ENCODE measurements around the gene PUS3.
"Not testable (repeated sequence)": the region's sequence is repeated elsewhere in the genome, so short reads cannot be mapped to it uniquely, and the experiment has no call there.

The PUS3 gene

DNA sequence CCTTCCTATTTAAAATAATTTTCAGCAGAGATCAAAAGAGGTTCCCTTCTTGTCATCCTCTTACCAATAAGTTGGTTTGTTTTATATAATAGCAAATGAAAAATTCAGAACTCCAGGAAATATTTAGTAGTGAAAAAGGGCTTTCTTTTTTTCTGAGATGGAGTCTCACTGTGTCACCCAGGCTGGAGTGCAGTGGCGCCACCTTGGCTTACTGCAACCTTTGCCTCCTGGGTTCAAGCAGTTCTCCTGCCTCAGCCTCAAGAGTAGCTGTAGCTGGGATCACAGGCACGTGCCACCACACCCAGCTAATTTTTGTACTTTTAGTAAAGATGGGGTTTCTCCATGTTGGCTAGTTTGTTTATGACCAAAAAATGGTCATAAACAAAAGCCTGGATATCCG, 11.6 kb upstream of the PUS3 start:
- DNase-seq = not testable (repeated sequence)

GRCh38 chr11:125910226-125910849, 7.3 kb upstream of the PUS3 start:
- DNase-seq = no peak

DNA sequence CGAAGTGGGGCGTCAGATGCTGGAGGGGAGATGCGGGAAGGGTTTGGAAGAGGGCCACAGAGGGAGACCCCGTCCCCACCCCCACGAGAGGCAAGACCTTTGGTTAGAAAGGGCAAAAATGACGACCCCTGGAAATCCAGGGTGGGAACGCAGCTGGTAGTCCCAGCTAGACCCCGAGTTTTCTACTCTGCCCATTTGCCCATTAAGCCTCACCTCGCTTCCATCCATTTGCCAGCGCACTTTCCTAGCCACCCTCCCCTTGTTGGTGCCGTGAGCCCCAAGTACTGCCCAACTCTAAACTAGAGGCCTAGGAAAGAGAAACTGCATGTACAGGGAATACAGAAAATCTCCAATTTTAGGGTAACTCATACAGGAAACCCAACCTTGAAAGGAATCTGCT, 1.7 kb upstream of the PUS3 start:
- DNase-seq = no peak

- DNase-seq = peak in 1 of 2 experiments; percentile 21
These were observed 979 bp upstream of the PUS3 start, which contains the start of gene DDX25 for GRCh38 chr11:125903711-125904659. Gene DDX25, plus strand, starts transcription at chr11:125904508. Its CDS starts 10 bp downstream, at chr11:125904518.

DNA sequence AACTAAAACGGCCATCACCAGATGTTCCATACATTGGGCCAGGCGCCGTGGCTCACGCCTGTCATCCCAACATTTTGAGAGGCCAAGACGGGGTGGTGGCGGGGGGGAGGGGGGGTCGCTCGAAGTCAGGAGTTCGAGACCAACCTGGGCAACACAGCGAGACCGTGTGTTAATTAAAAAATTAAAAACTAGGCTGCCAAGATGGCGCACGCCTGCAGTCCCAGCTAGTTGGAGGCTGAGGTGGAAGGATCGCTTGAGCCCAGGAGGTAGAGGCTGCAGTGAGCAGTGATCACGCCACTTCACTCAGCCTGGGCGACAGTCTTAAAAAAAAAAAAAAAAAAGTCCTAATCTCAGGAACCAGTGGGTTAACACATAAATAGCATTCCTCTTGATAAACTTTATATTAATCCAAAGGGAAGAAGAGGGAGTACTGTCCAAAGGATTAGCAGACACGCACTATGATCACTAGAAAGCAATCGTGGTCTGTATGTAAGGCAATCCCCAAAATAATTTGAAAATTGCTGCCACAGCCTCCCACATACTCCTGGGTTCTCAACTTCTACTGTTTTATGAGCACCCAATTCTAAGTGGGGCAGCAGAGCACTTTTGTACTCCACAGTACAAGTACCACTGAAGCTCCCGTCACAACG, 604 bp downstream of the PUS3 start:
- no peak for DNase-seq

- no peak for DNase-seq
These were observed 1.1 kb downstream of the PUS3 start for GRCh38 chr11:125901872-125902271.

GRCh38 chr11:125892994-125893393, 10.0 kb downstream of the PUS3 start:
- no peak for DNase-seq

GRCh38 chr11:125892071-125892470, 10.9 kb downstream of the PUS3 start:
- DNase-seq = no peak

DNA sequence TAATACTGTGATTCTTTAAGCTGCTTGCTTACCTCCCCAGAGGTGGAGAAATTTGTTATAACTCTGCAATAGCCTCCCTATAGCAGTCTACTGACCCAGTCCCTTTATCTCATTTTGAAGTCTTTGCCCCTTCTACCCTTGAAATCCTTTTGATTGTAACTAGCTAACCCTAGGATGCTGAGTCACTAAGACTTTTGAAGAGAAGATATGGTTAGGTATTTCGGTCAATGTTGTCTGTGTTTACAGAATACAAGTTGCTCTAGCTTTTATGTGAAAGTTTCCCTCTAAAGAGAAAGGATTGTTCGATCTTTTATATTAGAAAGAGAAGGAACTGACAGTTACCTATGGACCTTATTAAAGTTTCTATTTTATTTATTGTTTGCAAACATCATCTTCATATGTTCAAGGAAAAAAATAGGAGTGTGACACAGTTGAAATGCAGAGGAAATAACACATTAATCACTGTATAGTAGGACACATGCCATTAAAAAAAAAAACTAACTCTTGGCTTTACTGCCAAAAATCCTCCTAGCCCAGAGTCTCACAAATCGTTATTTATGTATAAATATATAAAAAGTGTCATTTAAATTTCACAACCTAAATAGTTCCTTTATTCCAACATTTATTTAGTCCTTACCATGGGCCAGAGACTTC, 12.4 kb downstream of the PUS3 start:
- DNase-seq = no peak

GRCh38 chr11:125887373-125888324, 15.4 kb downstream of the PUS3 start, which contains the start of gene HYLS1:
Gene HYLS1, plus strand, starts transcription at chr11:125887668. Its CDS starts 11,701 bp downstream, at chr11:125899369.
- DNase-seq = peak; percentile 90

DNA sequence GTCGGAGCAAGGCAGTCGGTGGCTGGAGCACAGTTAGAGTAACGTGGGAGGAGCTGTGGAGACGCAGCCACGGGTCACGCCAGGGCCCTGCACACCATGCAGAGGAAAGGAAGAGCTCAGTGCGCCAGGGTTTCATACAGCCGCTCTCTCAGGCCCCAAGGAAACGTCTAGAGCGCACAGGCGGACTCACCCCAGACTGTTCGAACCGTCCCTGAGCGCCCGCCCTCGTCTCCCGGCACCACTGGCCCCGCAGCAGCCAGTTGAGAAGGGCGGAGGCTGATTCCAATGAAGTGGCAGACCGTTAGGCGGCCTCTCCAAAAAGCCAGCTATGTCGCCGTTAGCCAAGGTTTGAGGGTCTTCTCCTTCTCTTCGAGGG, 16.0 kb downstream of the PUS3 start:
- DNase-seq = peak in 1 of 2 experiments; percentile 51

- no peak for DNase-seq
These were observed 19.6 kb downstream of the PUS3 start for GRCh38 chr11:125883375-125883774.

GRCh38 chr11:125881291-125881690, 21.7 kb downstream of the PUS3 start:
- no peak for DNase-seq

DNA sequence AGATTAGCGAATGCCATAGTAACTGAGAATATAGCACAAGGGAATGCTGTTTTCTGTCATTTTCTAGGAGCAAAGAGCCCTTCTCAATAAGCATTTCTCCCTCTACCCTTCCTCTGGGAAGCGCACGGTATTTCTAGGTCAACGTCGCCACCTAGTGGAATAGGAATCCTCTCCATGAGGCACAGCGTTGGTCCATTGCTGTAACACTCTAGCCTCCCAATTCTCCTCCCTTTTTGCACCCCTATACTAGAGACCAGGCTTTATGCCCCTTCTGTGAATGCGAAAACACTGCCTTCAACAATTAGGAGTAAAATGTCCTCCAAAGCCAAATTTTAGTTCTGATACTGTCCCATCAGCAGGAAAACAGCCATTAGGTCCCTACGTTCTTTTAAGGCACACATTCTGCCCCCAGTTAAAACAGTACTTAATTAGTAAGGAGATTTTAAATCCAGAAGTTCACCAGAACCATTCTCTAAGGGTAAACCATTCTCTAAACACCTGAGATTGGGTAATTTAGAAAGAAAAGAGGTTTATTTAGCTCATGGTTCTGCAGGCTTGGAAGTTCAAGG, 28.4 kb downstream of the PUS3 start:
- no peak for DNase-seq

DNA sequence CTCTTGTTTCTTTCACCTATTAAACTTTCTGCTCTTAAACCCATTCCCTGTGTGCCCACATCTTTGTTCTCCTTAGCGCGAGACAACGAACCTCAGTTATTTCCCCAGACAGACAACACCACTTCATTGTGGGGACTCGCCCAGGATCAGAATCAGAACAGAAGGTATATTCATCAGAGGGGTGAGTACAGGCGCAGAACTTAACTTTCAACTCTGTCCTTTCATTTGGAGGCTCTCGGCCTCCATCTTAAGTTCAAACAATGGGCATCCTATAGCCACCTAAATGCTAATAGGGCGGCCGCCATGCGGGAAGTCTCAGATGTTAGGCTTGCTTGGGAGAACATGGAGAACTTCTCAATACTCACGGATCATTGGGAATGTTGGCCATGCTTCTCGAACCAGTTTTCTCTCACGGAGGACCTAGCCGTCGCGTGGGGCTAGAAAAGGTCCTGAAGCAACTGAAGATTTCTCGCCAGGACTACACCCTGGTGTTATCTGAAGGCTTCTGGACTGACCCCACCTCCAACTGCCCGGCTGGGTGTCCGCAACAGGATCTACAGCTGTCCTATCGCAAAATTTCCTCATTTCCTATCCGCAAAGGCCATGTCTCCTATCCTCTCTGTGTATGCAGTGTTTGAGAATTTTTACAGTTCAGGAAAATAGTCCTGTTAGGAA, 29.0 kb downstream of the PUS3 start:
- no peak for DNase-seq

DNA sequence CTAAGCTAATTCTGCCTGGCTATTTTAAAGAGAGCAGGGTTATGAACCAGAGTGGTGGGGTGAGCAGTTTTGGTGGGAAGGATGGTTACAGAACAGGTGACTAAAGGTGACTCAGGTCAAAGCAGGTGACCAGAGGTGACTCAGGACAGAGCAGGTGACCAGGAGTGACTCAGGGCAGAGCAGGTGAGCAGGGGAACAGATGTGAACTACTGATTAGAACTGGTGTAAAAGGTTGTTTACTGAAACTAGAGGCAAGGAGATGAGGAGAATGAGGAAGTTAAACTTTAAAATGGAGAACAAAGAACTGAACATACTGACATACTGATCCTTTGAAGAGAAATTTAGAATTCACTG, 30.9 kb downstream of the PUS3 start:
- no peak for DNase-seq

DNA sequence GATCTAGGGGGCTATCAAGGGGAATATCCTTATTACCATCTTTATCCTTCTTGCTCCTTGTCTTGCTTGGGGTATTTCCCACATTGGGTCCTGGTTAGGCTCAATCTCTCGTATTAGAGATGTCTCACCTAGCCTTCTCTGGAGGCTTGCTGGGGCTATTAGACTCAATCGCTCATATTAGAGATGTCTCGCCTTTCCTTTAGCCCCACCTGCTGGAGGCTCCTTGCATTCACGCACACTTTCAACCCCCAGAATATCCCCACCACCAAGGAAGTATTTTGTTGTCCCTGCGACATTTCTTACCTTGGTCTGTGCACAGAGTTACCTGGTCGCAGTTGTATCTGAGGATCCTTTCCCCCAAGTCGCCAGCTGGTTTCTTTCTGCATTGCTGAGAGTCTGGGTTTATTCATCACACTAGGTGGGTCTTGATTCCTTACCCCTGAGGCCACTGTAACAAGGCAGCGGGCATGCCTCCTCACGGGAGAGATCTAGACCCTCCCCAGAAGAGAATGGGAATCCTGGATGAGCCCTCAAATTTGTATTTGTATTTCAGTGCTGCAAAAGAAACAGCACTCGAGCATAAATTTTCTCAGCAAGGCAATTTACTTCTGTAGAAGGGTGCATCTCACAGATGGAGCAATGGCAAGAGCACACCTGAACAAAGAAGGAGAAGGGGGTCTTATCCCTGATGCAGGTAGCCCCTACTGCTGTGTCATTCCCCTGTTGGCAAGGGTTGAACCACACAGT, 31.4 kb downstream of the PUS3 start:
- DNase-seq = peak in 1 of 2 experiments; percentile 6

- no peak for DNase-seq
These were observed 33.5 kb downstream of the PUS3 start for GRCh38 chr11:125869521-125869920.

DNA sequence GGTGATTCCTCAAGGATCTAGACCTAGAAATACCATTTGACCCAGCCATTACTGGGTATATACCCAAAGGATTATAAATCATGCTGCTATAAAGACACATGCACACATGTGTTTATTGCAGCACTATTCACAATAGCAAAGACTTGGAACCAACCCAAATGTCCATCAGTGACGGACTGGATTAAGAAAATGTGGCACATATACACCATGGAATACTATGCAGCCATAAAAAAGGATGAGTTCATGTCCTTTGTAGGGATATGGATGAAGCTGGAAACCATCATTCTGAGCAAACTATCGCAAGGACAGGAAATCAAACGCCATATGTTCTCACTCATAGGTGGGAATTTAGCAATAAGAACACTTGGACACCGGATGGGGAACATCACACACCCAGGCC, 37.7 kb downstream of the PUS3 start:
- not testable (repeated sequence) for DNase-seq

DNA sequence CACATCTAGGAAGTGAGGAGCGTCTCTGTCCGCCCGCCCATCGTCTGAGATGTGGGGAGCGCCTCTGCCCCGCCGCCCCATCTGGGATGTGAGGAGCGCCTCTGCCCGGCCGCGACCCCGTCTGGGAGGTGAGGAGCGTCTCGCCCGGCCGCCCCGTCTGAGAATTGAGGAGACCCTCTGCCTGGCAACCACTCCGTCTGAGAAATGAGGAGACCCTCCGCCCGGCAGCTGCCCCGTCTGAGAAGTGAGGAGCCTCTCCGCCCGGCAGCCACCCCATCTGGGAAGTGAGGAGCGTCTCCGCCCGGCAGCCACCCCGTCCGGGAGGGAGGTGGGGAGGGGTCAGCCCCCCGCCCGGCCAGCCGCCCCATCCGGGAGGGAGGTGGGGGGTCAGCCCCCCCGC, 40.2 kb downstream of the PUS3 start:
- not testable (repeated sequence) for DNase-seq

All from NCI-H187 (cell line).